ENCODE data around the gene PEX14.

The PEX14 gene

DNA sequence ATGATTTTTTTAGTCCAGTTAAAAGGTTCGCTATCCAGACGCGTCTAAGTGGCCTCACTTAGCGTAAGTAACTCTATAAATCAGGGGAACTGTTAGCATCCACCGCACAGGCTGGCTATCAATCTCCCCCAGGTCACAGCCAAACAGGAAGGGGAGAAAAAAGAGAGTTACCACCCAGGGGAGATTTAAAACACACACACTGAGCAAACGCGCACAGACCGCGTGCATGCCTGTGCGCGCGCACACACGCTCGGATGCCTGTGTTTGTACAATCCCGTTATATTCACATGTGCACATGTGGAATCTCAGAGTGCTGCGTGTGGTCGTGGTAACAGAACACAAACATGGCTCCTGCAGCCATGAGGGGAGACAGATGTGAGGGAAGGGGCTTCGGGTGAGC, 196.3 kb downstream of the PEX14 start:
- Histone ChIP-seq H3K9me3 (ENCODE audit: control insufficient read depth, low read length) (no peaks in the 10 kb centered on the region), H3K4me1 (ENCODE audit: control insufficient read depth, insufficient read depth, low read length) (peaks cover 58% of the 10 kb centered on the region), H3K4me3 (ENCODE audit: low read length) (no peak overlapping the region), H3K9ac (ENCODE audit: low read length) (no peak overlapping the region), H3K36me3 (ENCODE audit: control insufficient read depth, insufficient read depth, low read length) (no peaks in the 10 kb centered on the region), H3K27me3 (ENCODE audit: control insufficient read depth, insufficient read depth, low read length) (peaks cover 2% of the 10 kb centered on the region)

DNA sequence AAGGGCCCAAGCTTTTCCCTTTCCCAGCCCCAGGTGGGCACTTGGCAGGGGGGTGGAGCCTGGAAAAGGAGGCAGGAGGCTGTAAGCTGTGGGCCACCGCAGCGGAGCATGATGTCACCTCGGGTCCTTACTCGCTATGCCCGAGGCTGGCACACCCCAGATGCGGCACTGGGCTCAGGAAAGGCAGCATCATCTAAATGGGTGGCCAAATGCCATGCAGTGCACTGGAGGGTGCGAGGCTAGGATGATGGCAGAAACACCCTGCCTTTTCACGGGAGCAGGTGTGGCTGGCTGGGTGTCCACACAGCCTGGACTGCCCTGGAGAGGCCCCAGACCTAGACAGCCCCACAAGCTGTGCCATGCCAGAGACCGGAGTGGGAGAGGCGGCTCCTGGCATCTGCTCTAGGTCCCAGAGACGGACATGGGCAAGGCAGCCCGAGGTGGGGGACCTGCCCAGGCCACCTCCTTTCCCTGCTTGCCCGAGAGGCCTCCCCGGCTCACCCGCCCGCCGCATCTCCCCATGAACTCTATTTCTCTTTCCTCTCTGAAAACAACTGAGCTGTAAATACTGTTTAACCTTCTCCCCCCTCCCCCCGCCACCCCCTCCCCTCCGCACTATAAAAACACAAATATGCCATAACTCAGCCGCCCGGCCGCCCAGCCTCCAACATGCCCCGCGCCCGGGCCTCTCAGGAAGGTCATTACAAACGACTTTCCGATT, 197.0 kb downstream of the PEX14 start:
- Histone ChIP-seq H3K4me3 (ENCODE audit: low read length) (no peak overlapping the region), H3K27me3 (ENCODE audit: control insufficient read depth, insufficient read depth, low read length) (peaks cover 2% of the 10 kb centered on the region), H3K4me1 (ENCODE audit: control insufficient read depth, insufficient read depth, low read length) (peaks cover 58% of the 10 kb centered on the region)

DNA sequence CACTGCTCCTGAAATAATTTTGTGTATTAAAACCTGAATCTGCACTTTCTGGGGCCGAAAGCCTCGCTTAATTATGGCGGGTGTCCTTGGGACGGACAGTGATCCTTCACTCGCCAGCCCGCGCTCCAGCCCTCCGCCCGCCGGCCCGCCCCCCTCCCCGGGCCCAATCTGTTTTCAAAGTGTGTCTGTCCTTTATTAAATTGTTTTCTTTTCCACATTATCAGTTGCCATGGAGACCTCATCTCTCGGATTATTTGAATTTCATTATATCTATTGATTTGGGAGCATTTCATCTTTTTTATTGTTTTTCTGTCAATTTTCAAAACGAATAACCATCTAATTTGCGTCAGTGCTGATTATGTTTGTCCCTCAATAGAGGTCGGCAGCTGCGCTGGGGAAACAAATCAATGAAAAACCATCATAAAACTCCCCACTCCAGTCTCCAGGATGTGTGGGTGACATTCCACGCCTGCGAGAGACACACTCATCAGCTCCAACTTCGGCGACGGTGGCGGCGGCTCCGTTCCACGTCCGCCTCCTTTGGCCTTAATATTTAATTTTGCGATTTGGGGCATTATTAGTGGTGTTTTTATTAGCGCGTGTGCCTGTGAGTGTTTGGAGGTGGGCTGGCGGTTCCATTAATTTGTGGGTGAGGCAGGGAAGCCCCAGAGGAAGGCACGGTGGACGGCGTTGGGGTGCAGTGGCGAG, 197.7 kb downstream of the PEX14 start:
- no peak overlapping the region for H3K4me3 ChIP-seq (ENCODE audit: low read length)
- peaks cover 58% of the 10 kb centered on the region for H3K4me1 ChIP-seq (ENCODE audit: control insufficient read depth, insufficient read depth, low read length)
- no peaks in the 10 kb centered on the region for H3K9me3 ChIP-seq (ENCODE audit: control insufficient read depth, low read length)
- peaks cover 2% of the 10 kb centered on the region for H3K27me3 ChIP-seq (ENCODE audit: control insufficient read depth, insufficient read depth, low read length)
- H3K36me3 ChIP-seq (ENCODE audit: control insufficient read depth, insufficient read depth, low read length): no peaks in the 10 kb centered on the region
- H3K9ac ChIP-seq (ENCODE audit: low read length): no peak overlapping the region

More for the DNA sequence above, 197.0 kb downstream of the PEX14 start:
- Histone ChIP-seq H3K9me3 (ENCODE audit: control insufficient read depth, low read length) (no peaks in the 10 kb centered on the region), H3K9ac (ENCODE audit: low read length) (no peak overlapping the region), H3K36me3 (ENCODE audit: control insufficient read depth, insufficient read depth, low read length) (no peaks in the 10 kb centered on the region)

DNA sequence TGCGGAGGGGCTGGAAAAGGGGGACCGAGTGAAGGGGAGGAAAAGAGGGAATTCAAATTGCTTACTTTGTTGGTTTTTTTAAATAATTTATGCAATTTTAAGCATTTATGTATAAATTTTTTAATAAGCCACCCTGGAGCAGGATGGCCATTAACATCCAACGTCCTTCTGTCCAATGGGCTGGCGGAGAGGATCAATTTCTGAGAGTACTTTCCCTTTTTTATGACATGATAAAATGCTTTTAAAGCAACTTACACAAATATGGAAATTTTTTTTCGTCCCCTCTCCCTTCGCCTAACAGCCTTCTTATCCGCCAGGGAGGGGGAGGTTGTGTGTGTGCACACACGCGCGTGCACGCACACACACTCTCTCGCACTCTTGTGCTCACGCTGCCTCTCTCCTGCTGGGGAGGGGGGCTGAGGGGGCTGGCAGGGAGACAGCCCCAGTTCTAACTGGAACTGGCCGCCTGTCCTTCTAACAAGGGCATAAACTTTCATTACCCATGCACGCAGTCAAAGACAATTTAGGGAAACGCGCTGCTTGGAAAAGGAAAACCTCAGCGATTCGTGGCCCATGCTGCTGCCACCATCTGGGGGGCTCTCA, 198.5 kb downstream of the PEX14 start:
- H3K9me3 ChIP-seq (ENCODE audit: control insufficient read depth, low read length): no peaks in the 10 kb centered on the region
- H3K9ac ChIP-seq (ENCODE audit: low read length): no peak overlapping the region
- H3K27me3 ChIP-seq (ENCODE audit: control insufficient read depth, insufficient read depth, low read length): peaks cover 2% of the 10 kb centered on the region
- H3K4me3 ChIP-seq (ENCODE audit: low read length): no peak overlapping the region
- no peaks in the 10 kb centered on the region for H3K36me3 ChIP-seq (ENCODE audit: control insufficient read depth, insufficient read depth, low read length)
- peaks cover 60% of the 10 kb centered on the region for H3K4me1 ChIP-seq (ENCODE audit: control insufficient read depth, insufficient read depth, low read length)

DNA sequence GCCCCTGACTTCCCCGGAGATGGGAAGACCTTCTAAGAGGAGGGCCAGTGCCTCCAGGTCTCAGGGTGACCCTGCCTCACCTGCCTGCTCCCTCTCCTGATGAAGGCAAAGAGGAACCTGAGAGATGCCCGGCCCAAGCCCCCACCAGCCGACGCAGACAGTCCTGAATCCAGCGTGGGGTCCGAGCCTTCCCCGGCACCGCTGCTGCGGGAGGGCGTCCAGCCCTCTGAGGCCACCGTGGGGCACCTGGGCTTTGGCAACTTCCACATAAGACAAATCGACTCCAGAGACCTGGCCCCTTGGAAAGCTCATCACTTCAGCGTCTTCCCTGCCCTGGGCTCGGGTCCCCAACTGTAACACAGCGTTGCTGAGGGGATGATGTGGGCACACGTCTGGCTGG, 199.5 kb downstream of the PEX14 start:
- Histone ChIP-seq H3K27me3 (ENCODE audit: control insufficient read depth, insufficient read depth, low read length) (peaks cover 2% of the 10 kb centered on the region), H3K9ac (ENCODE audit: low read length) (no peak overlapping the region), H3K4me3 (ENCODE audit: low read length) (no peak overlapping the region), H3K4me1 (ENCODE audit: control insufficient read depth, insufficient read depth, low read length) (peaks cover 60% of the 10 kb centered on the region), H3K9me3 (ENCODE audit: control insufficient read depth, low read length) (no peaks in the 10 kb centered on the region), H3K36me3 (ENCODE audit: control insufficient read depth, insufficient read depth, low read length) (no peaks in the 10 kb centered on the region)

DNA sequence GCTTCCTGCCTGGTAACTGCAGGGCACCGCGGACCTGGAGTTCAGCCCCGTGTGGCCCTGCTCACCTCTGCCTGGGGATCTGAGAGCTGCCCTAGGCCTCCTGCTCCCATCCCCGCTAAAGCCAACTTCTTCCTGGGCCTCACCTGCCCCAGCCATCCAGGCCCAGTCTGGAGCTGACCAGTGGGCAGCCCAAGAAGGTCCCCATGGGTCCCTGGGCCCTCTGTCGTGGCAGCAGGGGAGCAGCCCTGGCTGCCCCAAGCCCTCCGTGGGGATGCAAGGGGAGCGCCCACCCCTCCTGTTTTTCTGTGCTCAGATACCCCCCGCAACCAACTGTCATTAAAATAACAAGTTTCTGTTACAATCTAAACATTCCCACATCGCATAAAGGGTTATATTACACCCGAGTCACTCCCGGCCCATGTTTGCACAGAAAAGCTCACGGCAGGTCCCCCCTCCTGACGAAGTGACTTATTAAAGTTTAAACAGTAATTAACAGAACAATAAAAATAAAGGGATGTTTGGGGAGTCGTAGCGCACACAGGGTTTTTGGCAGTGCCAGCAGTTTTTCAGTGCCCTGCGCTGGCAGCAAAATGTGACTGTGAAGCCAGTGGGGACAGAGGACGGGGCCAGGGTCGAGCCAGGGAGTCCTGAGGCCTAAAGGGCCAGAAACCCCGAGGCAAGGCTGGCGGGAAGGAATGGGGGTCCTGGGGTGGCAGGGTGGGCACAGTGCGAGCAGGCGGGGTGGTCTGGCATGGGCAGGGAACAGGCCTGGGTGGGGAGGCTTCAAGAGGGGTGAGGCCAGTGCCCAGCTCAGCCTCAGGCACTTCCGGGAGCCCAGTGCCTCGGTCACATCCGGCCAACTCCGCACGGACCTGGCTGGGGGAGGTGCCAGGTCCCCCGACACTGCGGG, 200.2 kb downstream of the PEX14 start:
- Histone ChIP-seq H3K9me3 (ENCODE audit: control insufficient read depth, low read length) (no peaks in the 10 kb centered on the region), H3K4me1 (ENCODE audit: control insufficient read depth, insufficient read depth, low read length) (peaks cover 64% of the 10 kb centered on the region), H3K4me3 (ENCODE audit: low read length) (no peak overlapping the region), H3K36me3 (ENCODE audit: control insufficient read depth, insufficient read depth, low read length) (no peaks in the 10 kb centered on the region), H3K9ac (ENCODE audit: low read length) (peak overlapping the region; percentile 43), H3K27me3 (ENCODE audit: control insufficient read depth, insufficient read depth, low read length) (peaks cover 2% of the 10 kb centered on the region)

DNA sequence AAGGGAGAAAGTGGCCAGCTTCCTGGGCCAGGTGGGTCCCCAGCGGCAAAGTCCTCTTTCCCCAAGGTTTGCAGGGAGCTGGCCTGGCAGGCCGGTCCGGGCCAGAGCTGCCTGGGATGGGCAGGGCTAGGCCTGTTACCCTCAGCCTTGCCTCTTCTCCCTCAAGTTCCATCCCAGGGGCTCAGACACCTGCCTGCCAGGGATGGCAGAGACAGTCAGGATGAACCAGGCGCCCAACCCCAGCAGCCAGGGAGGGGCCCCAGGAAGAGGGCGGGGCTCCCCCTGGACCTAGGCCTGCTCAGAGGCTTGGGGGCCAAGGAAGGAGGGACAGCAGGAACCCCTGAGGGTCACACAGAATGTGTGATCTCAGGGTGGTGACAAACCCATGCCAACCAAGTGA, 201.1 kb downstream of the PEX14 start:
- Histone ChIP-seq H3K27me3 (ENCODE audit: control insufficient read depth, insufficient read depth, low read length) (peaks cover 2% of the 10 kb centered on the region), H3K4me1 (ENCODE audit: control insufficient read depth, insufficient read depth, low read length) (peaks cover 69% of the 10 kb centered on the region), H3K36me3 (ENCODE audit: control insufficient read depth, insufficient read depth, low read length) (no peaks in the 10 kb centered on the region), H3K9me3 (ENCODE audit: control insufficient read depth, low read length) (no peaks in the 10 kb centered on the region), H3K4me3 (ENCODE audit: low read length) (no peak overlapping the region), H3K9ac (ENCODE audit: low read length) (peak overlapping the region; percentile 2)

DNA sequence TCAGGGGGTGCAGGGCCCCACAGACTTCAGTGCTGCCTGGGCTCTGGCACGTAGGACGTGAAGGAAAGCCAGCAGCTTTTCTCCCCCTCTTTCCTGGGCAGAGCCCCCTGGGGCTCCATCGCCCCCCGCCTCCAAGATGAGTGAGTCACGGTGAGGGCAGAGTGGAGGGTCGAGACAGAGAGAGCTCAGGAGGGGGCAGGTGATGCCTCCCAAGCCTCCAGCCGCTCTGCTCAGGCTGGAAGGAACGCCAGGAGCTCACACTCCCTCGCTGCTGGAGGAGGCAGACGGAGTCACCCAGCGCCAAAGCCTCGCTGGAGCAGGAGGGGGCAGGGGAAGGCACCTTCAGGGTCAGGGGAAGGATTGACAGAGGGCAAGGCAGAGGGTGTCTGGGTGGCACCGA, 202.2 kb downstream of the PEX14 start:
- Histone ChIP-seq H3K9ac (ENCODE audit: low read length) (peak overlapping the region; percentile 61), H3K36me3 (ENCODE audit: control insufficient read depth, insufficient read depth, low read length) (no peaks in the 10 kb centered on the region), H3K4me1 (ENCODE audit: control insufficient read depth, insufficient read depth, low read length) (peaks cover 77% of the 10 kb centered on the region), H3K27me3 (ENCODE audit: control insufficient read depth, insufficient read depth, low read length) (no peaks in the 10 kb centered on the region), H3K9me3 (ENCODE audit: control insufficient read depth, low read length) (no peaks in the 10 kb centered on the region), H3K4me3 (ENCODE audit: low read length) (peak overlapping the region; percentile 1)

DNA sequence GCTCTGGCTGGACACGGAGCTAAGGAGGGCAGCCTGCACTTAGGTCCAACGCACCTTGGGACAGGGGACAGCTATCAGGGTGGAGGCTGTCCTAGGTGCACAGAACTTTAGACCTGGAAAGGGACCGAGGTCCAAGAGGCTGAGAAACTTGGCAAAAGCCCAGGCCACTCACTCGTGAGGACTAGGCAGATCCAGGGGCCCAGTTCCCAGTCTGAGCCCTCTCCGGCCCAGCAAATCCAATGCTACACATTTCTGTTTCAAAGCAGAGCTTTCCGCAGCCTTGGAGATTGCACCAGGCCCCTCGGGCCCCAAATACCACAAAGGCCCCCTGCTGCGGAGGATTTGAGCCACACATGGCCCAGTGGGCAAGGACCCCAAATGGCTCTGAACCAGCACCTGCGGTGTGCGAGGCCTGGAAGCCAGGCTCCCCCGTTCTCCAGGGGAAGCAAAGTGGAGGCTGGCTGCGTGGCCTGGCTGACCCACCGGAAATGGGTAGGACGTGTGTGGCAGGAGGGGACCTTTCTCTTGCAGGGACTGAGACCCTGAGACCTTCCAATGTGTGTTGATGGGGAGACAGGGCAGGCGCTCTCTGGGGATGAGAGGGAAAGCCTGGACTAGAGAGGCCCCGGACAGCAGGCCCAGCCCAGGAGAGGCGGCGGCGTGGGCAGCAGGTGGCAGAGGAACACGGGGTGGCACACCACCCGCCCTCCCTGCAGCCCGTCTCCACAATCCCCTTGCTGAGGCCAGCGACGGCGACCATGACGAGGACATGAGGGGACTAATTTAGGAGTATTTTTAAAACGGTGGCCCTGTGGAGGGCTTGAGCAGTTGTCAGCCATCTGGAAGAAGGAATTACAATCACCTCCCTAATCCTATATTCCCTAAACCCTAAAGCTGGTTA, 203.0 kb downstream of the PEX14 start:
- Histone ChIP-seq H3K36me3 (ENCODE audit: control insufficient read depth, insufficient read depth, low read length) (no peaks in the 10 kb centered on the region), H3K4me1 (ENCODE audit: control insufficient read depth, insufficient read depth, low read length) (peaks cover 85% of the 10 kb centered on the region), H3K9ac (ENCODE audit: low read length) (peak overlapping the region; percentile 61), H3K9me3 (ENCODE audit: control insufficient read depth, low read length) (no peaks in the 10 kb centered on the region), H3K4me3 (ENCODE audit: low read length) (peak overlapping the region; percentile 1), H3K27me3 (ENCODE audit: control insufficient read depth, insufficient read depth, low read length) (no peaks in the 10 kb centered on the region)

DNA sequence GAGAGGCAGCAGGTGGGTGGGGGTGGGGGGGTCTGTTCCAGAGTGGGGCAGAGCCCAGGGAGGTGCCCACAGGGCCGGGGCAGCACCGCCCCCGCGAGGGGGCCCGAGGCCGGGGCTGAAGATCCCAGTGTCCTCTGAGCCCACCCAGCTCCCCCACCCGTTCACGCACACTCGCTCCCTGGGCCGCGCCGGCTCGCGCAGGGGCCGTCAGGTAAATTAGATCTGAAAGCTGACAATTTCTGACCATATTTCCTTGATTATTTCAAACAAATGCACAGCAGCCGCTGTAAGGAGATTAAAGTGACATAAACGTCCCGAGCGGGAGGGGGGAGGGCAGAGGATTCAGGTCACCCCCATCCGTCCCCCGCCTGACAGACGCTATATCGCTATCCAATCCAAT, 203.7 kb downstream of the PEX14 start:
- Histone ChIP-seq H3K9me3 (ENCODE audit: control insufficient read depth, low read length) (no peaks in the 10 kb centered on the region), H3K36me3 (ENCODE audit: control insufficient read depth, insufficient read depth, low read length) (no peaks in the 10 kb centered on the region), H3K9ac (ENCODE audit: low read length) (no peak overlapping the region), H3K4me1 (ENCODE audit: control insufficient read depth, insufficient read depth, low read length) (peaks cover 91% of the 10 kb centered on the region), H3K4me3 (ENCODE audit: low read length) (no peak overlapping the region), H3K27me3 (ENCODE audit: control insufficient read depth, insufficient read depth, low read length) (no peaks in the 10 kb centered on the region)

DNA sequence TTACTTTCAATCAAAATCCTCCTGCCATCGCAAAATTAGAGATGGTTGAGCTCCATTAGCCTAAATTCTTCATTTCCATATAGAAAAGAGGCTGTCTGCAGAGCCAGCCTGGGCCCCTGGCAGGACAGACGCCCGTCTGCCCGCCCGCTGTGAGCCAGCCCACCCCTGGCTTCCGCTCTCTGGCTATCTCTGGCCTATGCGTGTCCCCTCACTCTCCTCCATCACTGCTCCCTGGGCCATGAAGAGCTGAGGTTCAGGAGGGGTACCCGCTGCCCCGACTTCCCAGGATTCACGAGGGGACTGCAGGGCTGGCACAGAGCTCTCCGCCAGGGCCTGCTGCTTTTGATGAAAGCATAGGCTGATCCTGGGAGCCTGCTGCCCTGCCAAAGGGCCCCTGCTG, 204.1 kb downstream of the PEX14 start:
- Histone ChIP-seq H3K27me3 (ENCODE audit: control insufficient read depth, insufficient read depth, low read length) (no peaks in the 10 kb centered on the region), H3K4me1 (ENCODE audit: control insufficient read depth, insufficient read depth, low read length) (peaks cover 96% of the 10 kb centered on the region), H3K9me3 (ENCODE audit: control insufficient read depth, low read length) (no peaks in the 10 kb centered on the region), H3K36me3 (ENCODE audit: control insufficient read depth, insufficient read depth, low read length) (no peaks in the 10 kb centered on the region), H3K9ac (ENCODE audit: low read length) (no peak overlapping the region), H3K4me3 (ENCODE audit: low read length) (no peak overlapping the region)

All from mucosa of stomach (tissue), 1 donor.